PC-9 (cell line): Measurements from ENCODE around the gene DNPEP.

Experiments
- CTCF ChIP-seq: fragments of 200-600 bp; sonication (generic); conservative IDR thresholded peaks from 2 replicates; pipeline ENCODE4 v1.6.1; 2017; ENCODE audit warnings: mixed run types, antibody characterized with exemption, mild to moderate bottlenecking, moderate library complexity
- EZH2 ChIP-seq: fragments of 200-600 bp; sonication (generic); IDR thresholded peaks from 2 replicates; pipeline ENCODE4 v1.8.0; 2017; ENCODE audit warnings: antibody characterized with exemption, low read depth

DNA sequence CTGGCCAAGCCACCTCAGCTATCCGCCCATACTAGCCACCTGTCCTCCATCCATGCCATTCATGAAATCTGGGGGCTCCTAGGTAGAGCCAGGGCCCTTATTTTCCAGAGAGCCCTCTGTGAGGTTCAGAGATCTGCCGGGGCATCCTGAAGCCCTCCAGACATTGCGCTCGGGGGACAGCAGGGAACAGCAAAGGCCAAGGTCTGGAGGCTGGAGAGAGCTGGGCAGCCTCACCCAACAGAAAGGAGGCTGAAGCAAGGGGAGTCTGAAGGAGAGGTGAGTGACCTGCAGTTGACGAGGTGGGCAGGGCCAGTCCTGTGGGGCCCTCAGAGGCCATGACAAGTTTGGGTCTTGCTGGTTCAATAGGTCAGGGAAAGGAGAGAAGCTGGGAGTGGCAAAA lies 21.9 kb upstream of the DNPEP start:
- TF ChIP-seq CTCF: no peak
- no peak for TF ChIP-seq EZH2
